BLaER1 (cell line): Measurements from ENCODE around the gene EZH2.

Source experiments
- H3K27ac ChIP-seq: shearing (Covaris generic); formaldehyde crosslinking; 2 replicates; pipeline ENCODE4 v1.8.1; 2022
- H3K27me3 ChIP-seq: shearing (Covaris generic); formaldehyde crosslinking; 2 replicates; pipeline ENCODE4 v1.8.1; 2022
- H3K36me3 ChIP-seq: shearing (Covaris generic); formaldehyde crosslinking; 2 replicates; pipeline ENCODE4 v1.8.1; 2022
- H3K4me1 ChIP-seq: shearing (Covaris generic); formaldehyde crosslinking; 2 replicates; pipeline ENCODE4 v1.8.1; 2022
- H3K4me2 ChIP-seq: shearing (Covaris generic); formaldehyde crosslinking; 2 replicates; pipeline ENCODE4 v1.8.1; 2022
- H3K4me3 ChIP-seq: shearing (Covaris generic); formaldehyde crosslinking; 2 replicates; pipeline ENCODE4 v1.8.1; 2022
- H3K9ac ChIP-seq: shearing (Covaris generic); formaldehyde crosslinking; 2 replicates; pipeline ENCODE4 v1.8.1; 2022
- H3K9me3 ChIP-seq: shearing (Covaris generic); formaldehyde crosslinking; 2 replicates; pipeline ENCODE4 v1.8.1; 2022
- H4K20me1 ChIP-seq: shearing (Covaris generic); formaldehyde crosslinking; 2 replicates; pipeline ENCODE4 v1.8.1; 2022
- Cebpa-rat ChIP-seq: shearing (Covaris generic); IDR thresholded peaks from 2 replicates; pipeline ENCODE4 v1.8.1; 2022

The EZH2 gene

GRCh38 chr7:148918058-148918596 is 34.0 kb upstream of the EZH2 start:
- no peaks in the 10 kb centered on the region for H3K36me3 ChIP-seq
- no peak overlapping the region for H3K27ac ChIP-seq
- no peak overlapping the region for H3K4me2 ChIP-seq
- no peaks in the 10 kb centered on the region for H3K9me3 ChIP-seq
- no peak overlapping the region for H3K4me3 ChIP-seq
- TF ChIP-seq Cebpa-rat: no peak
- no peak overlapping the region for H3K9ac ChIP-seq
- no peaks in the 10 kb centered on the region for H4K20me1 ChIP-seq
- no peaks in the 10 kb centered on the region for H3K27me3 ChIP-seq
- H3K4me1 ChIP-seq: peaks cover 51% of the 10 kb centered on the region

- Histone ChIP-seq H3K4me1 (peaks cover 64% of the 10 kb centered on the region), H3K27ac (no peak overlapping the region), H3K4me2 (no peak overlapping the region), H3K9ac (no peak overlapping the region), H3K27me3 (no peaks in the 10 kb centered on the region), H3K36me3 (no peaks in the 10 kb centered on the region), H3K4me3 (no peak overlapping the region), H3K9me3 (no peaks in the 10 kb centered on the region), H4K20me1 (no peaks in the 10 kb centered on the region)
- TF ChIP-seq Cebpa-rat: no peak
Measured at GRCh38 chr7:148916186-148916585, 32.1 kb upstream of the EZH2 start.

DNA sequence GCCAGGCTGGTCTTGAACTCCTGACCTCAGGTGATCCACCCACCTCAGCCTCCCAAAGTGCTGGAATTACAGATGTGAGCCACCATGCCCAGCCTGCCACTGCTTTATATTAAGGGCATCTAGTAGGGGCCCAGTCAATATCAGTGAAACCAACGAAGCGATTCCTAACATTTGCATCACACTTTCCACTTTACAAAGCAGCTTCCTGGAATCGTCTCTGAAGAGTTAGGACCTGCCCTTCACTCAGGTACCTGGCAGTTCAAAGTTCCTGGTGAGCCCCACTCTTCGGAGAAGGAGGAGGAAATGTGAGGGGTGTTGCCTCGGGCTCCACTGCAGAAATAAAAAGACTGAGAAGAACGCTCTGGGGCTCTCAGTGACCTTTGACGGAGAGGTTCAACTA is 31.1 kb upstream of the EZH2 start:
- Histone ChIP-seq H3K9me3 (no peaks in the 10 kb centered on the region), H3K9ac (no peak overlapping the region), H3K4me1 (peaks cover 55% of the 10 kb centered on the region), H3K27me3 (no peaks in the 10 kb centered on the region), H3K36me3 (no peaks in the 10 kb centered on the region), H3K4me3 (no peak overlapping the region), H4K20me1 (no peaks in the 10 kb centered on the region), H3K27ac (no peak overlapping the region), H3K4me2 (peak overlapping the region; percentile 73)
- TF ChIP-seq Cebpa-rat: no peak

- H4K20me1 ChIP-seq: no peaks in the 10 kb centered on the region
- no peaks in the 10 kb centered on the region for H3K36me3 ChIP-seq
- H3K27me3 ChIP-seq: no peaks in the 10 kb centered on the region
- H3K4me3 ChIP-seq: no peak overlapping the region
- peaks cover 55% of the 10 kb centered on the region for H3K4me1 ChIP-seq
- 0 out of 2 replicates have a peak overlapping the region, but pooled peaks have one; percentile 6 for H3K9ac ChIP-seq
- no peak for TF ChIP-seq Cebpa-rat
- no peaks in the 10 kb centered on the region for H3K9me3 ChIP-seq
- peak overlapping the region; percentile 73 for H3K4me2 ChIP-seq
- H3K27ac ChIP-seq: peak overlapping the region; percentile 56
Measured at GRCh38 chr7:148914208-148914777, 30.2 kb upstream of the EZH2 start.

DNA sequence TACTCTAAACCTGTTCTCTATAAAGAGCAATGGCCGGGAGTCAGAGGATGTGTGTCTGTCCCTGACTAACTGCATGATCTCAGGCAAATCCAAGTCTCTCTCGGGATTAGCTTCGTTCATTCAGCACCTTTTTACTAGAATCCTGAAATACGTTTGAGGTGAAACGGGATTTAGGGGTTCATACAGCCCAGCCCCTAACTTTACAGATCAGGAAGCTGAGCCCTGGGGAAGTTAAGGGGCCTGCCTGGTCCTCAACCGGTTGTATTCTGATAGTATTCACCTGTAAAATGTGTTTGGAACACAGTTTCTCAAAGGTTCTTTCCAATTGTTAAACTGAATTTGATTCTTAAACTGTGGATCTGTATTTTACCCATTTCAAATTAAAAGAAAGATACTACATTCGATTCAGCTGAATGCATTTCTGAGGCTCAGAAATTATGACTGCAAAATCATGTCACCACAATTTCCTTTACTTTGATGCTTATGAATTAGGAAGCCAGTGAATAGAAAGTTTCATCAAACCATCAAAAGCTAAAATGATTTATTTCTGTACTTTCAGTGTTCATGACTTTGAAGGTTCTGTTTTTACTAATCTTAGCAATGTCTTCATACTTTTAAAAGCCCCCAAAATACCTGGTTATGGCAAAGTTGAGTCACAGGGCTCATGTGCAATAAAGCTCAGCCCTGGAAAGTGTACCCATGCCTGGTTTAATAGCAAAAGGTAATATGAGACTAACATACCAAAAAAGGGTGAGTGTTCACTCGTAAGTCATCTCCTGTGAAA is 28.9 kb upstream of the EZH2 start:
- Histone ChIP-seq H3K27me3 (no peaks in the 10 kb centered on the region), H3K27ac (0 out of 2 replicates have a peak overlapping the region, but pooled peaks have one; percentile 11), H4K20me1 (no peaks in the 10 kb centered on the region), H3K4me2 (peak overlapping the region; percentile 73), H3K36me3 (no peaks in the 10 kb centered on the region), H3K4me1 (peaks cover 55% of the 10 kb centered on the region), H3K4me3 (no peak overlapping the region), H3K9me3 (no peaks in the 10 kb centered on the region), H3K9ac (peak overlapping the region; percentile 6; the same call in 1 of the 2 replicates)
- no peak for TF ChIP-seq Cebpa-rat

GRCh38 chr7:148912151-148912550 is 28.1 kb upstream of the EZH2 start:
- no peak for TF ChIP-seq Cebpa-rat
- Histone ChIP-seq H3K4me1 (peaks cover 55% of the 10 kb centered on the region), H3K9me3 (no peaks in the 10 kb centered on the region), H3K4me2 (peak overlapping the region; percentile 73), H3K27me3 (no peaks in the 10 kb centered on the region), H3K4me3 (no peak overlapping the region), H3K27ac (no peak overlapping the region), H3K9ac (no peak overlapping the region), H4K20me1 (no peaks in the 10 kb centered on the region), H3K36me3 (no peaks in the 10 kb centered on the region)

DNA sequence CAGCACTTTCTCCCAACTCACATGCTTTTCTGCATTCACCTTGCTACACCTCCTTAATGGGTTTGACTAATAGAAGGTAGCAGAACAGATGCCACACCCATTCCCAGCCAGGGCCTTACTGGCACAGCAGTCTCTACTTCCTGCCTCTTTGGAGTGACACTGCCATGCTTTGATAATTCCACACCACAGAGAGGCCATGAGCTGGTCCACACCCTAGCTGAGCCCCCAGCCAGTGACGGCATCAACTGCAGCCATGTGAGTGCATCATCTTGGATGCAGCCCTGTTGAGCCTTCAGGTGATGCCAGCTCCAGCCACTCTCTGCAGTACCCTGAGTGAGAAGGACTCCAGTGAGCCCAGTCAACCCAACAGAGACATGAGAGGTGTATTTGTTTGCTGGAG is 27.5 kb upstream of the EZH2 start:
- H3K4me1 ChIP-seq: peaks cover 53% of the 10 kb centered on the region
- TF ChIP-seq Cebpa-rat: no peak

GRCh38 chr7:148909568-148909967 is 25.5 kb upstream of the EZH2 start:
- Histone ChIP-seq H3K4me2 (no peak overlapping the region), H3K4me3 (no peak overlapping the region), H3K27me3 (no peaks in the 10 kb centered on the region), H3K4me1 (peaks cover 33% of the 10 kb centered on the region), H3K9ac (no peak overlapping the region), H3K36me3 (no peaks in the 10 kb centered on the region), H3K27ac (no peak overlapping the region), H4K20me1 (no peaks in the 10 kb centered on the region), H3K9me3 (no peaks in the 10 kb centered on the region)
- TF ChIP-seq Cebpa-rat: no peak

More for the DNA sequence above, 27.5 kb upstream of the EZH2 start:
- Histone ChIP-seq H3K4me3 (no peak overlapping the region), H3K27ac (no peak overlapping the region), H3K9ac (no peak overlapping the region), H3K27me3 (no peaks in the 10 kb centered on the region), H4K20me1 (no peaks in the 10 kb centered on the region), H3K36me3 (no peaks in the 10 kb centered on the region), H3K4me2 (peak overlapping the region; percentile 27; the same call in 1 of the 2 replicates), H3K9me3 (no peaks in the 10 kb centered on the region)

GRCh38 chr7:148906707-148907498 is 22.8 kb upstream of the EZH2 start:
- Histone ChIP-seq H3K27me3 (no peaks in the 10 kb centered on the region), H3K4me1 (peaks cover 6% of the 10 kb centered on the region), H3K4me3 (no peak overlapping the region), H3K36me3 (no peaks in the 10 kb centered on the region), H3K27ac (no peak overlapping the region), H3K4me2 (no peak overlapping the region), H4K20me1 (no peaks in the 10 kb centered on the region), H3K9ac (no peak overlapping the region), H3K9me3 (no peaks in the 10 kb centered on the region)
- no peak for TF ChIP-seq Cebpa-rat
